Left ventricle myocardium inferior (tissue), 1 donor: ENCODE data around the gene GTF2F2. TPM values are rescaled to one million over a fixed set of nuclear protein-coding genes. Genes with fewer than 3 reads are reported as not detected.

Source experiments
- DNase-seq: peaks from one replicate; pipeline ENCODE4 v3.0.0-alpha.2; 2020
- H3K27ac ChIP-seq: fragments of 200-600 bp; replicated peaks from 2 replicates; pipeline ENCODE4 v1.8.0; 2021
- H3K27me3 ChIP-seq: fragments of 200-600 bp; 2 replicates; pipeline ENCODE4 v1.8.0; 2021; ENCODE audit warnings: low read depth
- H3K36me3 ChIP-seq: fragments of 200-600 bp; 2 replicates; pipeline ENCODE4 v1.8.0; 2021
- H3K4me1 ChIP-seq: fragments of 200-600 bp; 2 replicates; pipeline ENCODE4 v1.8.0; 2021
- H3K4me3 ChIP-seq: fragments of 200-600 bp; 2 replicates; pipeline ENCODE4 v1.8.0; 2021; ENCODE audit warnings: mild to moderate bottlenecking, moderate library complexity
- H3K9me3 ChIP-seq: fragments of 200-600 bp; replicated peaks from 2 replicates; pipeline ENCODE4 v1.8.0; 2021
- CTCF ChIP-seq: fragments of 200-600 bp; IDR thresholded peaks from 2 replicates; pipeline ENCODE4 v1.8.0; 2021; ENCODE audit warnings: antibody characterized with exemption, mild to moderate bottlenecking, borderline replicate concordance
- intact Hi-C: fragments of 100-400 bp; cut with micrococcal nuclease; formaldehyde crosslinking; loops from one replicate; pipeline ENCODE4 v1.11.0; 2022
- total RNA-seq: library from RNA; stranded (reverse); fragmentation: NEBNext Ultra II Directional; extraction: Animal tissue kit (Norgen Biotek cat#: 25700); gene quantifications from one replicate; pipeline ENCODE4 v1.2.1, GENCODE V29; 2021
- donor health status: DM: no; HTN: yes; CAD: no; lungs with severe emphysema.

GTF2F2 gene
- total RNA-seq, 1 donor from 2014 or later = 23.1 TPM

- no peak for TF ChIP-seq CTCF
- Histone ChIP-seq H3K27me3 (peaks cover 14% of the 10 kb centered on the region), H3K4me3 (no peak overlapping the region), H3K27ac (no peak overlapping the region), H3K9me3 (no peaks in the 10 kb centered on the region), H3K4me1 (no peaks in the 10 kb centered on the region), H3K36me3 (no peaks in the 10 kb centered on the region)
- intact Hi-C loops = no loop called here
- no peak for DNase-seq
Observed at GRCh38 chr13:45102136-45102507, 18.2 kb upstream of the GTF2F2 start.

GRCh38 chr13:45103449-45103848 lies 16.9 kb upstream of the GTF2F2 start:
- Histone ChIP-seq H3K4me1 (no peaks in the 10 kb centered on the region), H3K27me3 (peaks cover 14% of the 10 kb centered on the region), H3K9me3 (no peaks in the 10 kb centered on the region), H3K27ac (no peak overlapping the region), H3K4me3 (no peak overlapping the region), H3K36me3 (no peaks in the 10 kb centered on the region)
- DNase-seq = no peak
- no peak for TF ChIP-seq CTCF
- intact Hi-C loops = no loop called here

- H3K4me3 ChIP-seq = no peak overlapping the region
- no peak for DNase-seq
- peaks cover 14% of the 10 kb centered on the region for H3K27me3 ChIP-seq
- H3K27ac ChIP-seq = no peak overlapping the region
- no peaks in the 10 kb centered on the region for H3K4me1 ChIP-seq
- TF ChIP-seq CTCF = no peak
- intact Hi-C loops = no loop called here
- no peaks in the 10 kb centered on the region for H3K9me3 ChIP-seq
- no peaks in the 10 kb centered on the region for H3K36me3 ChIP-seq
Observed at GRCh38 chr13:45104261-45104660, 16.0 kb upstream of the GTF2F2 start.

- TF ChIP-seq CTCF = no peak
Observed at GRCh38 chr13:45105895-45106294, 14.4 kb upstream of the GTF2F2 start.

GRCh38 chr13:45107539-45107938 lies 12.8 kb upstream of the GTF2F2 start:
- no peak for DNase-seq
- H3K4me3 ChIP-seq = no peak overlapping the region
- no peaks in the 10 kb centered on the region for H3K36me3 ChIP-seq
- no peaks in the 10 kb centered on the region for H3K9me3 ChIP-seq
- H3K4me1 ChIP-seq = no peaks in the 10 kb centered on the region
- TF ChIP-seq CTCF = no peak
- intact Hi-C loops = no loop called here
- no peak overlapping the region for H3K27ac ChIP-seq
- H3K27me3 ChIP-seq = peaks cover 14% of the 10 kb centered on the region

More at GRCh38 chr13:45105895-45106294, 14.4 kb upstream of the GTF2F2 start:
- no peak for DNase-seq
- intact Hi-C loops = no loop called here
- peaks cover 14% of the 10 kb centered on the region for H3K27me3 ChIP-seq
- no peaks in the 10 kb centered on the region for H3K9me3 ChIP-seq
- no peaks in the 10 kb centered on the region for H3K4me1 ChIP-seq
- H3K4me3 ChIP-seq = no peak overlapping the region
- no peaks in the 10 kb centered on the region for H3K36me3 ChIP-seq
- H3K27ac ChIP-seq = no peak overlapping the region

- Histone ChIP-seq H3K27me3 (peaks cover 14% of the 10 kb centered on the region), H3K27ac (no peak overlapping the region), H3K4me1 (no peaks in the 10 kb centered on the region), H3K9me3 (no peaks in the 10 kb centered on the region), H3K4me3 (no peak overlapping the region), H3K36me3 (no peaks in the 10 kb centered on the region)
- intact Hi-C loops = no loop called here
- no peak for DNase-seq
- no peak for TF ChIP-seq CTCF
Observed at GRCh38 chr13:45108716-45109101, 11.6 kb upstream of the GTF2F2 start.
